ENCODE data around the gene SUPT3H. TPM values are rescaled to one million over a fixed set of nuclear protein-coding genes. Genes with fewer than 3 reads are reported as not detected.

Gene SUPT3H
- total and polyA plus RNA-seq, 9 donors: 10.3 to 23.1 (median 16.2) TPM

DNA sequence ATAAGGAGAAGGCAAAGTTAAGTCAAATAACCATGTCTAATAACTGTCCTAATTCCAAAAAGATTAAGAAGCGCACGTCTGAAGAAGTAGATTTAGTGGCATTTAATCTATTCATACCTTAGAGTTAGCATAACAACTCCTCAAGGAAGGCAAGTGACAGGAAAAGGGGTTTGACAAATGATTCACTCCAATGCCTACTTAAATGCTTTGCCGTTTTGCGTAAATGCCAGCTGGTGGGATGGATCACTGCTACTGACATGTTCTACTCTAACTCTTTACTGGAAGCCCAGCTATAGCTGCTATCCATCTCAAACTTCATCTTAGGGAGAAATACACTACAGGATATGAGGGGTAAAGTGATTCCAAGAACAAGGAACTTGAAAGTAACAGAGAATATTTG is 396.9 kb downstream of the SUPT3H start:
- Histone ChIP-seq H3K36me3 (no peaks in the 10 kb centered on the region), H3K9me3 (no peaks in the 10 kb centered on the region), H3K27ac (no peak overlapping the region), H3K27me3 (no peaks in the 10 kb centered on the region), H3K4me1 (ENCODE audit: insufficient read depth) (no peaks in the 10 kb centered on the region), H3K4me3 (no peak overlapping the region)
- no peak for DNase-seq
- WGBS, 3 donors: 89 to 95% (median 90%) methylated on average over 4 of the region's 4 CpGs
- intact Hi-C loops (cut with DNase I): no loop called here
- TF ChIP-seq, protein P1, sequence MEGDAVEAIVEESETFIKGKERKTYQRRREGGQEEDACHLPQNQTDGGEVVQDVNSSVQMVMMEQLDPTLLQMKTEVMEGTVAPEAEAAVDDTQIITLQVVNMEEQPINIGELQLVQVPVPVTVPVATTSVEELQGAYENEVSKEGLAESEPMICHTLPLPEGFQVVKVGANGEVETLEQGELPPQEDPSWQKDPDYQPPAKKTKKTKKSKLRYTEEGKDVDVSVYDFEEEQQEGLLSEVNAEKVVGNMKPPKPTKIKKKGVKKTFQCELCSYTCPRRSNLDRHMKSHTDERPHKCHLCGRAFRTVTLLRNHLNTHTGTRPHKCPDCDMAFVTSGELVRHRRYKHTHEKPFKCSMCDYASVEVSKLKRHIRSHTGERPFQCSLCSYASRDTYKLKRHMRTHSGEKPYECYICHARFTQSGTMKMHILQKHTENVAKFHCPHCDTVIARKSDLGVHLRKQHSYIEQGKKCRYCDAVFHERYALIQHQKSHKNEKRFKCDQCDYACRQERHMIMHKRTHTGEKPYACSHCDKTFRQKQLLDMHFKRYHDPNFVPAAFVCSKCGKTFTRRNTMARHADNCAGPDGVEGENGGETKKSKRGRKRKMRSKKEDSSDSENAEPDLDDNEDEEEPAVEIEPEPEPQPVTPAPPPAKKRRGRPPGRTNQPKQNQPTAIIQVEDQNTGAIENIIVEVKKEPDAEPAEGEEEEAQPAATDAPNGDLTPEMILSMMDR (IDR thresholded peaks at IDR 0.05): no peak
- TF ChIP-seq POLR2A (IDR thresholded peaks at IDR 0.05): no peak
- TF ChIP-seq EP300 (IDR thresholded peaks at IDR 0.05): no peak

DNA sequence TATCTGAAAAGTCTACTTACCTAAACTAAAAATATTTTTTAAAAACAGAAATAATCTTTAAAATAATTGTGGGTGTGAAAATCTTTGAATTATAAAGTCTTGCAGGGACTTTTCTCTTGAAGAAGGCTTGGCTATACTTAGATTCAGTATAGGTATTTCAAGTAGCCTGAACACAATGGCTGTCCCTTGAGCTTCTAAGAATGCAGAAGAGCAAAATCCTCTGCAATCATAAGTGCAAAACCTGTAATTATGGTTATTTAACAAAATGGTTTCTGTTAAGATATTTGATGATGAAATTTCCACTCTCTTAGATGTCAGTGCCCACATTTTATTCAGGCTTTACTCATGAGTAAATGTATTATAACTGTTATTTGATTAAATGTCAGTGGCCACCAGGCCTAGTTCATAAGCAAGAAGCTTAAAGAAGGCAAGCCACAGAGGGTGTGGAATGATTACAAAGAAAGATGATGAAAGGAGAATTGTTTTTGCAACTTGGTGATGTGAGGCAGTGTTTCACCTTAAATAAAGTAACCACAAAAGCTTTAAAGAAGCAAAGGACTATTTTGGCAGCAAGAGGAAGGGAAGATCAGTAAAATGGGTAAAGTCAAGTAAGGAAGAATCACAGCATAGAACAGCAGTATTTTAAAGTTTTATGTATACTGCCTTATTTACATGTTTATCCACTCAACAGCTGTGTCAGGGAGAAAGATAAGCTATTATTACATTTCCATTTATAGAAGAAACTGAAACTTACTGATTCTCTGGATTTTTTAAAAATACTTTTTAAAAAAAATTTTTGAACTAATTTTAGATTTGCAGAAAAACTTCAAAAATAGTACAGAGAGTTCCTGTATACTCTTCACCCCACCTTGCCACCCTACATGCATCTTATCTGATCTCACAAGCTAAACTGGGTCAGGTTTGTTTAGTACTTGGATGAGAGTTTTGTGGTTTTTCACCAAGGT is 400.8 kb downstream of the SUPT3H start:
- no peak for TF ChIP-seq POLR2A (IDR thresholded peaks at IDR 0.05)
- TF ChIP-seq EP300 (IDR thresholded peaks at IDR 0.05): no peak
- TF ChIP-seq, protein P1 (IDR thresholded peaks at IDR 0.05): no peak
- intact Hi-C loops (cut with DNase I): no loop called here
- H3K27ac ChIP-seq: no peak overlapping the region

DNA sequence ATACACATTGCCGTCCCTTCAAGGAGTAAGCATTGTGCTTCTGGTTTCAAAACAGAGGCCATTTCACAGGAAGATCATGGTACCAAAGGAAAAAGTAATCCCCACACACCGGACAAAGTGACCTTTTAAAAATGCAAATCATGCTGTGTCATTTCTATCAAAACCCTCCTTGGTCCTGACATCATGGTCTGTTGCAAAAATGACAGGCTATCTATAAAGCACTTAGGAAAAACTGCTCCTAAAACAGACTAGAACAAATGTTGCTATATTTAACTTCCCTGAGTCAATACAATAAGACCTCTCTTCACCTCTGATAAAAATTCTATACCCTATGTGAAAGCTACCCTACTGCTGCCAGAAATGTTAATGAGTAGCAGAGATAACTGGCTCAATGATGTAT is 403.2 kb downstream of the SUPT3H start:
- intact Hi-C loops (cut with DNase I): no loop called here
- H3K4me1 ChIP-seq (ENCODE audit: insufficient read depth): no peaks in the 10 kb centered on the region
- no peak overlapping the region for H3K27ac ChIP-seq
- WGBS, 3 donors: 42 to 44% (median 44%) methylated on average over 2 of the region's 2 CpGs
- DNase-seq: no peak
- no peaks in the 10 kb centered on the region for H3K36me3 ChIP-seq
- no peaks in the 10 kb centered on the region for H3K9me3 ChIP-seq
- H3K27me3 ChIP-seq: no peaks in the 10 kb centered on the region
- no peak for TF ChIP-seq POLR2A (IDR thresholded peaks at IDR 0.05)
- no peak for TF ChIP-seq EP300 (IDR thresholded peaks at IDR 0.05)
- TF ChIP-seq, protein P1 (IDR thresholded peaks at IDR 0.05): no peak
- no peak overlapping the region for H3K4me3 ChIP-seq

More for the DNA sequence above, 400.8 kb downstream of the SUPT3H start:
- Histone ChIP-seq H3K27me3 (no peaks in the 10 kb centered on the region), H3K36me3 (no peaks in the 10 kb centered on the region), H3K4me3 (no peak overlapping the region), H3K4me1 (ENCODE audit: insufficient read depth) (no peaks in the 10 kb centered on the region), H3K9me3 (no peaks in the 10 kb centered on the region)
- DNase-seq: no peak

DNA sequence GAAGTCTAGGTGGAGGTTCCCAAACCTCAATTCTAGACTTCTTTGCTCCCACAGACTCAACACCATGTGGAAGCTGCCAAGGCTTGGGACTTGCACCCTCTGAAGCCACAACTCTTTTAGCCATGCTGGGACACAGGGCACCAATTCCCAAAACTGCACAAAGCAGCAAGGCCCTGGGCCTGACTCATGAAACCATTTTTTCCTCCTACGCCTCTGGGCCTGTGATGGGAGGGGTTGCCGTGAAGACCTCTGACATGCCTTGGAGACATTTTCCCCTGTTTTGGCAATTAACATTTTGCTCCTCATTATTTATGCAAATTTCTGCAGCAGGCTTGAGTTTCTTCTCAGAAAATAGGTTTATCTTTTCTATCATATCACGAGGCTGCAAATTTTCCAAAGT is 405.0 kb downstream of the SUPT3H start:
- H3K4me1 ChIP-seq (ENCODE audit: insufficient read depth): peaks cover 2% of the 10 kb centered on the region
- no peak overlapping the region for H3K4me3 ChIP-seq
- H3K9me3 ChIP-seq: no peaks in the 10 kb centered on the region
- no peak for DNase-seq
- no peak overlapping the region for H3K27ac ChIP-seq
- no peaks in the 10 kb centered on the region for H3K36me3 ChIP-seq
- intact Hi-C loops (cut with DNase I): no loop called here
- TF ChIP-seq POLR2A (IDR thresholded peaks at IDR 0.05): no peak
- TF ChIP-seq EP300 (IDR thresholded peaks at IDR 0.05): no peak
- TF ChIP-seq, protein P1 (IDR thresholded peaks at IDR 0.05): no peak
- no peaks in the 10 kb centered on the region for H3K27me3 ChIP-seq
- WGBS, 3 donors: 97 to 98% (median 98%) methylated on average over 3 of the region's 3 CpGs

Data from ovary (tissue), 9 donors.